ENCODE results near the gene HUNK.

DNA sequence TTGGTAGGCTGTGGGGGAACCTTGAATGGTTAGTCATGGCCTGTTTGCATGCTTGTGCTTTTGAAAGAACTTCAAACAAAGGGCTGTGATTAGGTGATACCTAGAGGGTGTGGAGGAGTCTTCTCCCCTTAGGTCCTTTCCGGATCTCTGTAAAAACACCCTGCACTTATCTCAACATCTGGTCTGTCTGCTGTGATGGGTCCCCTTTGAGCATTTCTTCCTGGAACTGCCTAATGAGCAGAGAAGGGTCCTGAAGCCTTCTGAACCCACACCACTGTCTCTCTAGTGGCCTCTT lies 59.6 kb downstream of the HUNK start:
- no peak for TF ChIP-seq POLR2AphosphoS5 (IDR thresholded peaks at IDR 0.05; ENCODE audit: low read depth, low read length)
- TF ChIP-seq TAF1 (IDR thresholded peaks at IDR 0.05; ENCODE audit: borderline replicate concordance, insufficient read depth, low read length): no peak
- no peak for TF ChIP-seq FOXP2 (optimal IDR thresholded peaks at IDR 0.05; ENCODE audit: borderline replicate concordance, extremely low read depth, extremely low read length, insufficient read depth)
- TF ChIP-seq, protein P1, sequence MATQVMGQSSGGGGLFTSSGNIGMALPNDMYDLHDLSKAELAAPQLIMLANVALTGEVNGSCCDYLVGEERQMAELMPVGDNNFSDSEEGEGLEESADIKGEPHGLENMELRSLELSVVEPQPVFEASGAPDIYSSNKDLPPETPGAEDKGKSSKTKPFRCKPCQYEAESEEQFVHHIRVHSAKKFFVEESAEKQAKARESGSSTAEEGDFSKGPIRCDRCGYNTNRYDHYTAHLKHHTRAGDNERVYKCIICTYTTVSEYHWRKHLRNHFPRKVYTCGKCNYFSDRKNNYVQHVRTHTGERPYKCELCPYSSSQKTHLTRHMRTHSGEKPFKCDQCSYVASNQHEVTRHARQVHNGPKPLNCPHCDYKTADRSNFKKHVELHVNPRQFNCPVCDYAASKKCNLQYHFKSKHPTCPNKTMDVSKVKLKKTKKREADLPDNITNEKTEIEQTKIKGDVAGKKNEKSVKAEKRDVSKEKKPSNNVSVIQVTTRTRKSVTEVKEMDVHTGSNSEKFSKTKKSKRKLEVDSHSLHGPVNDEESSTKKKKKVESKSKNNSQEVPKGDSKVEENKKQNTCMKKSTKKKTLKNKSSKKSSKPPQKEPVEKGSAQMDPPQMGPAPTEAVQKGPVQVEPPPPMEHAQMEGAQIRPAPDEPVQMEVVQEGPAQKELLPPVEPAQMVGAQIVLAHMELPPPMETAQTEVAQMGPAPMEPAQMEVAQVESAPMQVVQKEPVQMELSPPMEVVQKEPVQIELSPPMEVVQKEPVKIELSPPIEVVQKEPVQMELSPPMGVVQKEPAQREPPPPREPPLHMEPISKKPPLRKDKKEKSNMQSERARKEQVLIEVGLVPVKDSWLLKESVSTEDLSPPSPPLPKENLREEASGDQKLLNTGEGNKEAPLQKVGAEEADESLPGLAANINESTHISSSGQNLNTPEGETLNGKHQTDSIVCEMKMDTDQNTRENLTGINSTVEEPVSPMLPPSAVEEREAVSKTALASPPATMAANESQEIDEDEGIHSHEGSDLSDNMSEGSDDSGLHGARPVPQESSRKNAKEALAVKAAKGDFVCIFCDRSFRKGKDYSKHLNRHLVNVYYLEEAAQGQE (IDR thresholded peaks at IDR 0.05; ENCODE audit: insufficient read depth in 1 of 2, low read depth in 2 of 2, low read length in 2 of 2): no peak
- no peak for TF ChIP-seq SIN3A (IDR thresholded peaks at IDR 0.05; ENCODE audit: borderline replicate concordance, insufficient read depth, low read length)
